ENCODE data around the gene ALG12. TPM values are rescaled to one million over a fixed set of nuclear protein-coding genes. Genes with fewer than 3 reads are reported as not detected.
A peak's percentile ranks its signal among the peaks of the same experiment; 100 is the strongest.

The ALG12 gene
- 10 to 100 TPM; 19.7 to 40.9 (median 28.1) TPM for polyA plus RNA-seq (ENCODE audit: insufficient read length in 4 of 4)

DNA sequence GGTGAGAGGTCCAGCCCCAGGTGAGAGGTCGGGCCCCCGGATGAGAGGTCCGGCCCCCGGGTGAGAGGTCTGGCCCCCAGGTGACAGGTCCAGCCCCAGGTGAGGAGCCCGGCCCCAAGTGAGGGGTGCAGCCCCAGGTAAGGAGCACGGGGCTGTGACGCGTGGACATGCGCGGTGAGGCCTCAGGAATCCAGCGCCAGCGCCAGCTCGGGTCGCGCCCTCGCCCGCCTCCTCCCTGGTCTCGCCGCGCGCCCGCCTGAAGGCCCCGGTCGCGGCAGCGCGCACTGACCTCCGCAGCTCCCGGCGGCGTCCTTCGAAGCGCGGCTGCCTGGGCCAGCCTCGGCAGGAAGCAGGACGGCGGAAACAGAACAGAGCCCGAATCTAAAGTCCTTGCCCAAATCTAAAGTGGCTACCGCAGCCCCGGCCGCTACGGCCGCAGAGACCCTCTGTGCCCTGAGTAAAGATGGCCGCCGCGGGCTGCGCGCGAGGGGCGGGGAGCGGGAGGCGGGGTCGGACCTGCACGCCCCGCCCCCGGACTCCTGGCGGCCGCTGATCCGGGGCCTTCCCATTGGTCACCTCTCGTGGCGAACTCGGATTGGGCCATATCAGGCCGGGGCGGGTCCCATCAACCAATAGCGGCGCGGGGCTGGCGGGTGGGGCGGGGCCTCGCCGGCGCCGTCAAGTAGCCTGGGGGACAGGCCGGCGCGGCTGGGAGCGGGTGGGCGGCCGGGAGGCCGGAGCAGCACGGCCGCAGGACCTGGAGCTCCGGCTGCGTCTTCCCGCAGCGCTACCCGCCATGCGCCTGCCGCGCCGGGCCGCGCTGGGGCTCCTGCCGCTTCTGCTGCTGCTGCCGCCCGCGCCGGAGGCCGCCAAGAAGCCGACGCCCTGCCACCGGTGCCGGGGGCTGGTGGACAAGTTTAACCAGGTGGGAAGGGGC, at the start of gene ALG12, which contains the start of gene CRELD2:
TSS of gene ALG12 (minus strand) at position 465 of the 937 bp plus-strand sequence. CDS start 4,673 bp downstream, outside the sequence.
TSS of gene CRELD2 (plus strand) at position 661 of the 937 bp plus-strand sequence. CDS start at position 797, 136 bp downstream.
- peak; percentile 87 to 93 (median 90) for DNase-seq (ENCODE audit: low read depth in 4 of 4, low spot score in 3 of 4)

DNA sequence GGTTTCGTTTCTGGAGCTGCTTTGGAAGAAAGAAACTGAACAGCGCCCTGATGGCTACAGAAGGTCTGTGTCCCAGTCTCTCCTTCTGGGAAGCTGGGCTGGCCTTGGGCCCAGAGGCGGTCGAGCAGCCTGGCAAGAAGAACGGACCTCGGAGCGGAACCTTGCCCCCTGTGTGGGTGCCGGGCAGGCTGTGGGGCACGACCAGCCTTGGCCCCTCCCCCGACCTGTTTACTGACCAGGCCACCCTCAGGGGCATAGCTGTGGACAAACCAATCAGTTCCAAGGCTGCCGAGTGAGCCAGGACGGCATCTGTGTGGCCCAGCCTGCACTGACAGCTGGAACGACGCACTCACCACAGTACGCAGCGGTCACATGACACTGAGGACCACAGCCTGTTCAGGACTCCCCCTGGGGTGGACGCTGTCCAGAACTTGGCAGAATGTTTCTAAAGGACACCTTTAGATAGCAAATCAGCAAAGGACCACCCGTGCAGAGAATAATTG, 49.5 kb upstream of the ALG12 start:
- no peak for DNase-seq (ENCODE audit: low read depth in 4 of 4, low spot score in 3 of 4)

DNA sequence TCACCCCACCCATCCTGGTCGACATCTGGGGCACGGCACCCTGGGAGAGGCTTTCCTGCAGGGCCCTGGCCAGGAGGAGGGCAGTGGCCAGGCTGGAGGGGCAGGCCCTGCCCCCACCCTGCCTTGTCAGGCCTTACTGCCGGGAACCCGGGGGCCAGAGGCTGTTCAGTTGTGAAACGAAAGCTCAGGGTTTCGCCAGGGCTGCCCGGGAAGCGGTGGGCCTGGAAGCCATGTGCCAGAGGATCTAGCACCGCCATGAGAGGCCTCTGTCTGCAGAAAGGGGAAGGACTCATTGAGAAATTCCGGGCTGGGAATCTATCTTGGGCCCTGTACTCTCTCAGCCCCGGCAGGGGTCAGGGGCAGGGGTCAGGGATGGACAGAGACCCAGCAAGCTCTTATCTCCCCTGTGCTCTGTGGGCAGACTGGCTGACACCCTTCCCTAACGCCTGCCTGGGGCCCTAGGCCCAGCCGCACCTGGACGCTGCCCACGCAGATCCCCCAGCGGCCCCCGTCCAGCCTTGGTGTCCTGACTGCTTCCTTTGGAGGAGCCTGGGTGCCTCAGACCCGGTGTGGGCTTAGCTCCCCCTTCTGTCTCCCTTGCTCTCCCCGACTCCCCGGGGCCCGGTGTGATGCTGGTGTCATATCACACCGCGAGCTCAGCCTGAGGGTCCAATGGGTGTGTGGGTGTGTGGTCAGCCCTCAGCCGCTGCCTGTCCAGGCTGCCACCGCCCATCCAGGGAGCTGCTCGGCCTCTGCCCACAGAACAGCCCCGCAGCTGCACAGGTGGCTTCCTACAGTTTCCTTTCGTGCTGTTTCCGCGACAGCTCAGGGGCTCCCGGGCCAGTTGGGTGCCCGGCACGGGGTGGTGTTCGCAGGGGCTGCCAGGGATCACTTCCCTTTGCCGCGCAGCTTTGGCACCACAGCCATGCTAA, 48.8 kb upstream of the ALG12 start:
- DNase-seq (ENCODE audit: low read depth in 4 of 4, low spot score in 3 of 4), result no peak

DNA sequence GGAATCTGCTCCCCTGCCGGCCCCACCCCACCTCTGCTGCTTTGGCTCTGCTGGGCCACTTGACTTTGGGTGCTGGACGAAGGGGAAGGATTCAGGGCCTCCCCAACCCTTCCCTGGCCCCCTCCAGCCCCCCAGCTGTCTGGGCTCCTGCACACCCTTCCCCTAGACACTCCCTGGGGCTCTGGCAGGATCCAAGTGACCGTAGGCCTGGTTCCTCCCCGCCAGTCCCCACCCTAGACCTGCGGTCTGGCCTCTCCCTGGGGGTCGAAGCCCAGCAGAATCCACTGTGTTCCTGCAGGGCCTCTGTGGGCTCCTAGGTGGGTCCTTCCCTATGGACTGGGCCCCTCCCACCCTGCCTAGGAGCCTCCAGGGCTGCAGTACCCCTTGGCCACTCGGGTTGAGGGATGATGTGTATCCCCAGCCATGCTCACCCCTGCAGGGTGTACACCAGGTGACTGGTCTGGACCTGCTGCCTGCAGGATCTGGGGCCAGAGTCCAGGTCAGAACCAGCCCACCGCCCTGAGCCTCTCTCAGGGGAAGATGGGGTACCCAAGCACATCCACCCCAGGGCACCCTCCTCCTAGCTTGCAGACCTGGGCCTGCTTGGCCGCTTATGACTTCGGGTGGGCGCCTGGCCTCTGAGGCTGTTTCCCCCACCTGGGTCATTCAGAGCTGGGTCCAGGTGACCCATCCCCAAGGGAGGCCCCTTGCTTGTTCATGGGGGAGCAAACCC, 48.0 kb upstream of the ALG12 start:
- DNase-seq (ENCODE audit: low read depth in 4 of 4, low spot score in 3 of 4), result no peak

DNA sequence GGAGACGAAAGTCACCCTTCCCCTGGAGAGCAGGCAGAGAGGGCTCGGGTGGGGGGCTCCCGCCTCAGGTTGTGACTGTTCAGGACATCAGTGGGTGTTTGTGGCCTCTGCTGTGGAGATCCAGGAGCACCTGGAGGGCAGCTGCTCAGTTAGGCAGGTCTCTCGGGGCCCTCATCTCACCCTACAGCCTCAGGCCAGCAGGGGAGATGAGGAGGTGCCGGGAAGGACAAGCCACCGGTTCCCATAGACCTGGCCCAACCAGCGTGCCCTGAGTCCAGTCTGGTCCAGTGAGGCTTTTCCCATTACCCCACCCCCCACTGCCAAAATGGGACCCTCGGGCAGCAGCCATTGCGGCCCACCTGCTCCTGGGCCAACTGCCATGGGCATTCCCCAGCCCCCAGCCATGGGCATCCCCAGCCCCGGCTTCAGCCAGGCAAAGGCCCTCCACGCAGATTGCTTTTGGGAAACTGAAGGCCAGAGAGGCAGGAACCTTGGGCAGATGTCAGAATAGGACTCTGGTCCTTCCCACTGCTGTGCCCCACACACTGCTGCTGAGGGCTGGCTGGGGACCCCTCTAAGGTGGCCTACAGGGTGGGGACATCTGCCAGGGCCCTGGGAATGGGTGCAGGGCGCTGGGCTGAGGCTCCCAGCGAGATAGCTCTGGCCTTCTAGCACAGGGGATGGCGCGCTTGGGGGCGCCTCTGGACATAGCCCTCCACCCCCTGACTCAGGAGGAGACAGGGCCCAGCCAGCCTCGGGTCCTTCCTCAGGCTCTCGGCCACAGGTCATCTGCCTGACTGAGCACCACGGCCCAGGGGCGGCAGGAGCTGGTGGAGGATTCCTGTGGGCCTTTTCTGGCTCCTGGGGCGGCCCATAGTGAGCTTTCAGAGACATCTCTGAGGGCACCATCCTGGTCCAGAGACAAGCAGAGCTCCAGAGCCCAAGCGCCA, 47.1 kb upstream of the ALG12 start:
- DNase-seq (ENCODE audit: low read depth in 4 of 4, low spot score in 3 of 4), result no peak

DNA sequence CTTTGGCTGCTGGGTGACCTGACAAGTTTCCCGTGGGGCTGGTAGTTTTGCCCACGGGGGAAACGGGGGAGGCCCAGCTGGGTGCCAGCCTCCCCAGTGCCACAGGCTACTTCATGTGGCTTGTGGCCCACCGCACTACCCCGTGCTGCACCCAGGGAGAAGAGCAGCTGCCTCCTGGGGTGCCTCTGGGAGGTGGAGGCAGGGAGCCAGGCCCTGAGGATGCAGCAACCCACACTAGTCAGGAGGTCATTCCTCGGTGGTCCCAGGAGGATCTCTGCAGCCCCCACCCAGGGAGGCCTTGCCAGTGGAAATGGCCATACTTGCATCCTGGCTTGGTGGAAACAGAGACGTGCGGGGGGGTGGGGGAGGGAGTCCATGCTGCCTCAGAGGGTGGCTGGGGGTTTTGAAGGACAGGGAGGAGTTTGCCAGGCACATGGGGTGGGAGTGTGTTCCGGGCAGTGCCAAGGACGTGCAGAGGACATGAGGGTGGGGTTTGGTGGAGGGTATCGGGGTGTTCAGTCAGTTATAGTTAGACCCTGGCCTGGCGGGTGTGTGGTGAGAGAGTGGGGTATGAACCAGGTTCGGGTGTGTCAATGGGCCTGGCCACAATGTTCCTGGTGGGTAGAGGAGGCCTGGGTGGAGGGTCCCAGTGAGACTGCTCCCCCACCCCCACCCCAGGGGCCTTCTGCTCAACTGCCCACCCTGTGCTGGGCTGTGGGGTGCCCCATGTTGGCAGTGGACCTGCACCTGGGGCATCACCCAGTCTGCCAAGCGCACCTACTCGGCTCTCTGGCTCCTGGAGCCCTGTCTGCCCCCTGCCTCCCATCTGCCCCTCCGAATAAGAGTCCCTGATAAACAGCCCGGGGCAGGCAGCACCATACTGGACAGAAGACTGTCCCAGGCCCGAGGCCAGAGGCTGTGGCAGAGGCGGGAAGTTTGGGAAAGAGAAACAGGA, 46.2 kb upstream of the ALG12 start:
- no peak for DNase-seq (ENCODE audit: low read depth in 4 of 4, low spot score in 3 of 4)

DNA sequence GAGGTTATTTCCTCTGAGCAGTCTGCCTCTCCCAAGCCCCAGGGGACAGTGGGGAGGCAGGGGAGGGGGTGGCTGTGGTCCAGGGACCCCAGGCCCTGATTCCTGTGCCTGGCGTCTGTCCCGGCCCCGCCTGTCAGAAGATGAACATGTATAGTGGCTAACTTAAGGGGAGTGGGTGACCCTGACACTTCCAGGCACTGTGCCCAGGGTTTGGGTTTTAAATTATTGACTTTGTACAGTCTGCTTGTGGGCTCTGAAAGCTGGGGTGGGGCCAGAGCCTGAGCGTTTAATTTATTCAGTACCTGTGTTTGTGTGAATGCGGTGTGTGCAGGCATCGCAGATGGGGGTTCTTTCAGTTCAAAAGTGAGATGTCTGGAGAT, 45.4 kb upstream of the ALG12 start:
- DNase-seq (ENCODE audit: low read depth in 4 of 4, low spot score in 3 of 4), result no peak

DNA sequence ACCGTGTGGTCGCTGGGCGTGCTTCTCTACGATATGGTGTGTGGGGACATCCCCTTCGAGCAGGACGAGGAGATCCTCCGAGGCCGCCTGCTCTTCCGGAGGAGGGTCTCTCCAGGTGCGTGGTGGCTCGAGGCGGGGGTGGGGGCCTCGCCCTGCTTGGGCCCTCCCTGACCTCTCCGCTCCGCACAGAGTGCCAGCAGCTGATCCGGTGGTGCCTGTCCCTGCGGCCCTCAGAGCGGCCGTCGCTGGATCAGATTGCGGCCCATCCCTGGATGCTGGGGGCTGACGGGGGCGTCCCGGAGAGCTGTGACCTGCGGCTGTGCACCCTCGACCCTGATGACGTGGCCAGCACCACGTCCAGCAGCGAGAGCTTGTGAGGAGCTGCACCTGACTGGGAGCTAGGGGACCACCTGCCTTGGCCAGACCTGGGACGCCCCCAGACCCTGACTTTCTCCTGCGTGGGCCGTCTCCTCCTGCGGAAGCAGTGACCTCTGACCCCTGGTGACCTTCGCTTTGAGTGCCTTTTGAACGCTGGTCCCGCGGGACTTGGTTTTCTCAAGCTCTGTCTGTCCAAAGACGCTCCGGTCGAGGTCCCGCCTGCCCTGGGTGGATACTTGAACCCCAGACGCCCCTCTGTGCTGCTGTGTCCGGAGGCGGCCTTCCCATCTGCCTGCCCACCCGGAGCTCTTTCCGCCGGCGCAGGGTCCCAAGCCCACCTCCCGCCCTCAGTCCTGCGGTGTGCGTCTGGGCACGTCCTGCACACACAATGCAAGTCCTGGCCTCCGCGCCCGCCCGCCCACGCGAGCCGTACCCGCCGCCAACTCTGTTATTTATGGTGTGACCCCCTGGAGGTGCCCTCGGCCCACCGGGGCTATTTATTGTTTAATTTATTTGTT, 44.8 kb upstream of the ALG12 start:
- no peak for DNase-seq (ENCODE audit: low read depth in 4 of 4, low spot score in 3 of 4)

DNA sequence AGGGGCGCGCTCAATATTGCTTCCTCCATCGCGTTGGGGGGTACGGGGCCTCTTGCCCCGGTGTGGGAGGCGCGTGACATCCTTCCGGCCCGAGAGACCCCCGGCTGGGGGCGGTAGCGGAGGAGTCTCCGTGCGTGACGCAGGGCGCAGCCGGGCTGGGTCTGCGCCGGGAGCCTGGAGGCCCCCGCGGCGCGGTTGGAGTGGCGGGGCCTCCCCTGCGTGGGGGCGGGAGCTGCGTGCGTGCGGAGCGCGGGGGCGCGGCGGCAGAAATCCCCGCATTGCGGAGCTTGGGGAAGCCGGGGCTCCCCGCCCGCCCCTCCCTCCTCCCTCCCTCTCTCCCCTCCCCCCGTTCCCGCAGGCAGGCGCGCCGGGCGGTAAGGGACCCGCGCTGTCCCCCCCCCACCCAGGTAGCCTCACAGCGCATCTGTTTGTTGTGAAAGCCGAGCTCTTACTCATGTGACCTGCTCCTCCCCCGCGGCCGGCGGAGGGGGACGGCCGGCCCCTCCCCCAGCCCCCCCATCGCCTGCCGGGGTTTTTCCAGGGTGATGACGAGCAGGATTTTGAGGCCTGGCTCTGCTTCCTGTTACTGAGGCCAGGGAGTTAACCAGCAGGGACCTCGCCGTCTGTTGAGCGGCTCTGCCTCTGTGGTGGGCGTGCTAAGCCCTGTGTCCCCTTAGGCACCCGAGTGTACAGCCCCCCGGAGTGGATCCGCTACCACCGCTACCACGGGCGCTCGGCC, 43.9 kb upstream of the ALG12 start:
- peak in 3 of 4 donors; percentile 74 to 80 (median 74) for DNase-seq (ENCODE audit: low read depth in 4 of 4, low spot score in 3 of 4)

DNA sequence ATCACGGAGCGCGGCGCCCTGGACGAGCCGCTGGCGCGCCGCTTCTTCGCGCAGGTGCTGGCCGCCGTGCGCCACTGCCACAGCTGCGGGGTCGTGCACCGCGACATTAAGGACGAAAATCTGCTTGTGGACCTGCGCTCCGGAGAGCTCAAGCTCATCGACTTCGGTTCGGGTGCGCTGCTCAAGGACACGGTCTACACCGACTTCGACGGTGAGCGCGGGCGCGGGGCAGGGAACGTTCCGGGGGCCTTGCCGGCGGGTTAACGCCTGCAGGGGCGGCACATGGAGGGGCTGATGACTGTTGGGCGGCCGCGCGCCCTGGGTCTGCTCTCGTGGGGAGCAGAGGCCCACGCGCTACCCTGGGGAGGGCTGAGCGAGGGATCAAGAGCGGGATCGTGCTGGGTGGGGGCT, 43.4 kb upstream of the ALG12 start:
- no peak for DNase-seq (ENCODE audit: low read depth in 4 of 4, low spot score in 3 of 4)

DNA sequence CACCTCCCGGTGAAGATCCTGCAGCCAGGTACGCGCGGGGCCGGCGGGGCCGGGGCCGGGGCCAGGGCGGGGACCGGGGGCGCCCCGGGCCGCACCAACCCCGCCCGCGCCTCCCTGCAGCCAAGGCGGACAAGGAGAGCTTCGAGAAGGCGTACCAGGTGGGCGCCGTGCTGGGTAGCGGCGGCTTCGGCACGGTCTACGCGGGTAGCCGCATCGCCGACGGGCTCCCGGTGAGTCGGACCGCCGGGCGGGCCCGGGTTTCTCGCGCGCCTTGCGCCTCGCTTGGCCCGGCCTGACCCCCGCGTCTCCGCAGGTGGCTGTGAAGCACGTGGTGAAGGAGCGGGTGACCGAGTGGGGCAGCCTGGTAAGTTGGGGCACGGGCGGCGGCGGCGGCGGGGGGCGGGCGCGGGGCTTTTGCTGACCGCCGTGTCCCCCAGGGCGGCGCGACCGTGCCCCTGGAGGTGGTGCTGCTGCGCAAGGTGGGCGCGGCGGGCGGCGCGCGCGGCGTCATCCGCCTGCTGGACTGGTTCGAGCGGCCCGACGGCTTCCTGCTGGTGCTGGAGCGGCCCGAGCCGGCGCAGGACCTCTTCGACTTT, 42.9 kb upstream of the ALG12 start:
- DNase-seq (ENCODE audit: low read depth in 4 of 4, low spot score in 3 of 4), result no peak

DNA sequence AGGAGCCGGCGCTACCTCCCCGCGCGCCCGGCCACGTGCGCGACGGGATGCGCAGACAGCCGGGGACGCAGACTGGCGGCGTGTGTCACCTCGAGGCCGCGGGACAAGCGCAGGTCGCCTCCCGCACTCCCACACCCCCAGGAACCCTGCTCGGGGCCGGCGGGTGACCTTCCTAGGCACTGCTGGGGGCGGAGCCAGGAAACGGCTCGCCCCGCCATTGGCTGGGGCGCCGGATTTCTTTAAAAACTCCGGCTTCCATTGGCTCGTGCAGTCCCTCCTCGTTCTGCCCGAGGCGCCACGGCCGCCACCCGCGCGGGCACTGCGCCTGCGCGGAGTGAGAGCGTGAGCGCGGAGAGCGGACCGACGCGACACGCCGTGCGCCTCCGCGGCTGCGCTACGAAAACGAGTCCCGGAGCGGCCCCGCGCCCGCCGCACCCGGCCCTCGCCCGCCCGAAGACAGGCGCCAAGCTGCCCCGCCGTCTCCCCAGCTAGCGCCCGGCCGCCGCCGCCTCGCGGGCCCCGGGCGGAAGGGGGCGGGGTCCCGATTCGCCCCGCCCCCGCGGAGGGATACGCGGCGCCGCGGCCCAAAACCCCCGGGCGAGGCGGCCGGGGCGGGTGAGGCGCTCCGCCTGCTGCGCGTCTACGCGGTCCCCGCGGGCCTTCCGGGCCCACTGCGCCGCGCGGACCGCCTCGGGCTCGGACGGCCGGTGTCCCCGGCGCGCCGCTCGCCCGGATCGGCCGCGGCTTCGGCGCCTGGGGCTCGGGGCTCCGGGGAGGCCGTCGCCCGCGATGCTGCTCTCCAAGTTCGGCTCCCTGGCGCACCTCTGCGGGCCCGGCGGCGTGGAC, 42.1 kb upstream of the ALG12 start, which contains the start of gene PIM3:
TSS of gene PIM3 (plus strand) at position 614 of the 846 bp plus-strand sequence. CDS start at position 790, 176 bp downstream.
- DNase-seq (ENCODE audit: low read depth in 4 of 4, low spot score in 3 of 4), result peak; percentile 87 to 93 (median 92)

DNA sequence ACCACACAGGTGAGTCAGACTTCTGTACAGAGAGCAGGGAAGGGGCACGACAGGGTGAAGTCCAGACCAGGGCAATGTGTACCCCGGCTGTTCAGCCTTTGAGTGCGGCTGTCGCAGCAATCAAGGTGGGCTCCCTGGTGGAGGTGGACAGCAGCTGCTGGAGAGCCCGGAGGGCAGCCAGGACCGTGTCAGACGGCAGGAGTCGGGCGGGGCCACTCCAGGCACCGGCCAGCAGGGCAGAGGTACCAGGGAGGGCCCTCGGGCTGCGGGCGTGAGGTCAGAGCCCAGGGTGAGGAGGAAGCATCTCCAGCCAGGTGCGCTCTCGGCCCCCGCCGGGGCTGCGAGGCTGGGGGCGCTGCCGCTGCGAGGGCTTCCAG, 41.5 kb upstream of the ALG12 start:
- no peak for DNase-seq (ENCODE audit: low read depth in 4 of 4, low spot score in 3 of 4)

DNA sequence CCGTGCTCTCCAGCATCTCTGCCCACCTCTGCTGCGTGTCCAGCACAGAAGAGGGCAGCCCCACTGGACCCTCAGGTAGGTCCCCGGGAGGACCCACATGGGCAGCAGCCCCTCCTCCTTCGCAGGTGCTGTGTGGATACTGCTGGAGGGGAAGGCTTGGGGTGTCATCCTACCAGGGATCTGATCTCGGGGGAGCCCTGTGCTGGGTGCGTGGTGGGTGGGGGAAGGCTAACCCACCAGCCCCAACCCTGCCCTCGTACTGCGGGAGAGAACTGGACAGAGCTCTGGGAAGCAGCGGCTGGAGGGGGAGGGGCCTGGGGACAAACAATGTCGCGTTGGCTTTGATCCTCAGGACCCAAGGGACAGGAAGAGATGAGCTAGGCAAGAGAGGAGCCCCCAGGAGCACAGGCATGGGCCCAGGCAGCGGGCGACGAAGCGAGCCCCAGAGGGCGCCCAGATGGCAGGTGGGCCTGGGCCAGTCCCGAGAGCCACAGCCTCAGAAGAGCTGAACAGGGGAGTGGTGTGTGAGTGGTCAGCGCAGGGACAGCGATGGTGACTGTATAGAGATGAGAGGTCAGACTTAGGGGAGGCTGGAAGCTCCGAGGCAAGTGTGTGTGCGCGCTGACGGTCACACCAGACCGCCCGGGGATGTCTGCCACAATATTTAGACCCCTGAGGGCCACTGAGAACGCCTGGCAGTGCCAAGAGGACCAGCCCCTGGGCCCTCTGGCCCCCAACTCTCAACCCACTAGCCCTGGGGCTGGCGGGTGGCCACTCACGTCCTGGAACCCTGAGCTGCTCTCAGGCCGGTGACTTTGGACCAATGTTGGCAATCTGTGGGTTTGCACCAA, 40.9 kb upstream of the ALG12 start:
- DNase-seq (ENCODE audit: low read depth in 4 of 4, low spot score in 3 of 4), result no peak
